SKM-1 treated with dmso at 0.1 percent for 144 hours (cell line): Measurements from ENCODE around the gene OPHN1.
A peak's percentile ranks its signal among the peaks of the same experiment; 100 is the strongest.

Experiments
- DNase-seq: peaks from one replicate; lab custom pipeline; 2025; ENCODE audit not compliant: unreplicated experiment; lab: John Stamatoyannopoulos, UW

The OPHN1 gene

GRCh38 chrX:68254738-68255645 is 178.3 kb downstream of the OPHN1 start:
- no peak for DNase-seq

- no peak for DNase-seq
Measured at GRCh38 chrX:68252664-68253063, 180.6 kb downstream of the OPHN1 start.

- no peak for DNase-seq
Measured at GRCh38 chrX:68249903-68250302, 183.4 kb downstream of the OPHN1 start.

- no peak for DNase-seq
Measured at GRCh38 chrX:68249401-68249831, 183.9 kb downstream of the OPHN1 start.

- DNase-seq = no peak
Measured at GRCh38 chrX:68238568-68238967, 194.7 kb downstream of the OPHN1 start.

- no peak for DNase-seq
Measured at GRCh38 chrX:68234171-68234910, 199.0 kb downstream of the OPHN1 start.

GRCh38 chrX:68232206-68232605 is 201.1 kb downstream of the OPHN1 start:
- no peak for DNase-seq

- DNase-seq = no peak
Measured at GRCh38 chrX:68209008-68209407, 224.3 kb downstream of the OPHN1 start.

GRCh38 chrX:68204521-68205038 is 228.7 kb downstream of the OPHN1 start:
- no peak for DNase-seq

- no peak for DNase-seq
Measured at GRCh38 chrX:68203646-68204045, 229.6 kb downstream of the OPHN1 start.

GRCh38 chrX:68203211-68203610 is 230.1 kb downstream of the OPHN1 start:
- no peak for DNase-seq

GRCh38 chrX:68199062-68199848 is 234.0 kb downstream of the OPHN1 start:
- no peak for DNase-seq

- peak; percentile 20 for DNase-seq
Measured at GRCh38 chrX:68196939-68197791, 236.1 kb downstream of the OPHN1 start.

GRCh38 chrX:68195561-68195960 is 237.7 kb downstream of the OPHN1 start:
- DNase-seq = no peak

- DNase-seq = no peak
Measured at GRCh38 chrX:68193786-68194185, 239.5 kb downstream of the OPHN1 start.

GRCh38 chrX:68193234-68193633 is 240.1 kb downstream of the OPHN1 start:
- DNase-seq = no peak

- DNase-seq = no peak
Measured at GRCh38 chrX:68190799-68191198, 242.5 kb downstream of the OPHN1 start.

GRCh38 chrX:68186552-68187262 is 246.6 kb downstream of the OPHN1 start:
- DNase-seq = peak; percentile 42

GRCh38 chrX:68185161-68185560 is 248.1 kb downstream of the OPHN1 start:
- DNase-seq = no peak
